Measurements from ENCODE around the gene CTNNB1. TPM values are rescaled to one million over a fixed set of nuclear protein-coding genes. Genes with fewer than 3 reads are reported as not detected.

CTNNB1 gene
- total RNA-seq, 2 donors from 2014 or later: 317 to 595 TPM

- no peaks in the 10 kb centered on the region for H3K36me3 ChIP-seq
- H3K9me3 ChIP-seq: no peaks in the 10 kb centered on the region
- no peak for TF ChIP-seq CTCF (IDR thresholded peaks at IDR 0.05)
- H3K27ac ChIP-seq: no peak overlapping the region
- no peak for ATAC-seq (ENCODE audit: insufficient number of reproducible peaks, low FRiP score, low read depth)
- DNase-seq (ENCODE audit: low spot score): no peak
- H3K4me1 ChIP-seq (ENCODE audit: control insufficient read depth in 1 of 2, low read depth in 2 of 2): no peaks in the 10 kb centered on the region
- H3K4me3 ChIP-seq: no peak overlapping the region
- no peaks in the 10 kb centered on the region for H3K27me3 ChIP-seq (replicated peaks; ENCODE audit: insufficient read depth)
These were observed 16.7 kb upstream of the CTNNB1 start for GRCh38 chr3:41182504-41183059.

- Histone ChIP-seq H3K4me1 (ENCODE audit: control insufficient read depth in 1 of 2, low read depth in 2 of 2) (no peaks in the 10 kb centered on the region), H3K27ac (no peak overlapping the region), H3K9me3 (no peaks in the 10 kb centered on the region), H3K27me3 (replicated peaks; ENCODE audit: insufficient read depth) (no peaks in the 10 kb centered on the region), H3K4me3 (no peak overlapping the region), H3K36me3 (no peaks in the 10 kb centered on the region)
- ATAC-seq (ENCODE audit: insufficient number of reproducible peaks, low FRiP score, low read depth) (no peak), DNase-seq (ENCODE audit: low spot score) (no peak)
- TF ChIP-seq CTCF (IDR thresholded peaks at IDR 0.05): no peak
These were observed 14.9 kb upstream of the CTNNB1 start for GRCh38 chr3:41184394-41184793.

GRCh38 chr3:41186297-41186696 lies 13.0 kb upstream of the CTNNB1 start:
- no peak for ATAC-seq (ENCODE audit: insufficient number of reproducible peaks, low FRiP score, low read depth)
- H3K9me3 ChIP-seq: no peaks in the 10 kb centered on the region

GRCh38 chr3:41188306-41188705 lies 11.0 kb upstream of the CTNNB1 start:
- no peak for TF ChIP-seq CTCF (IDR thresholded peaks at IDR 0.05)
- H3K36me3 ChIP-seq: no peaks in the 10 kb centered on the region
- H3K9me3 ChIP-seq: no peaks in the 10 kb centered on the region
- H3K27me3 ChIP-seq (replicated peaks; ENCODE audit: insufficient read depth): no peaks in the 10 kb centered on the region
- ATAC-seq (ENCODE audit: insufficient number of reproducible peaks, low FRiP score, low read depth) (no peak), DNase-seq (ENCODE audit: low spot score) (no peak)
- H3K27ac ChIP-seq: no peak overlapping the region
- H3K4me1 ChIP-seq (ENCODE audit: control insufficient read depth in 1 of 2, low read depth in 2 of 2): no peaks in the 10 kb centered on the region
- H3K4me3 ChIP-seq: no peak overlapping the region

More at GRCh38 chr3:41186297-41186696, 13.0 kb upstream of the CTNNB1 start:
- Histone ChIP-seq H3K36me3 (no peaks in the 10 kb centered on the region), H3K27me3 (replicated peaks; ENCODE audit: insufficient read depth) (no peaks in the 10 kb centered on the region), H3K27ac (no peak overlapping the region), H3K4me1 (ENCODE audit: control insufficient read depth in 1 of 2, low read depth in 2 of 2) (no peaks in the 10 kb centered on the region), H3K4me3 (no peak overlapping the region)
- DNase-seq (ENCODE audit: low spot score): no peak
- no peak for TF ChIP-seq CTCF (IDR thresholded peaks at IDR 0.05)

- ATAC-seq (ENCODE audit: insufficient number of reproducible peaks, low FRiP score, low read depth) (no peak), DNase-seq (ENCODE audit: low spot score) (no peak)
- no peaks in the 10 kb centered on the region for H3K4me1 ChIP-seq (ENCODE audit: control insufficient read depth in 1 of 2, low read depth in 2 of 2)
- no peak overlapping the region for H3K4me3 ChIP-seq
- no peaks in the 10 kb centered on the region for H3K36me3 ChIP-seq
- no peak overlapping the region for H3K27ac ChIP-seq
- H3K27me3 ChIP-seq (replicated peaks; ENCODE audit: insufficient read depth): no peaks in the 10 kb centered on the region
- TF ChIP-seq CTCF (IDR thresholded peaks at IDR 0.05): no peak
- H3K9me3 ChIP-seq: no peaks in the 10 kb centered on the region
These were observed 8.6 kb upstream of the CTNNB1 start for GRCh38 chr3:41190509-41191284.

Measured in thoracic aorta (tissue), 2 donors.